HCEC 1CT (cell line): ENCODE measurements around the gene COG7.
"Not testable (repeated sequence)": the region's sequence is repeated elsewhere in the genome, so short reads cannot be mapped to it uniquely, and the experiment has no call there.

Experiments
- DNase-seq: peaks from one replicate; pipeline ENCODE4 v3.0.0-alpha.2; 2017

The COG7 gene

DNA sequence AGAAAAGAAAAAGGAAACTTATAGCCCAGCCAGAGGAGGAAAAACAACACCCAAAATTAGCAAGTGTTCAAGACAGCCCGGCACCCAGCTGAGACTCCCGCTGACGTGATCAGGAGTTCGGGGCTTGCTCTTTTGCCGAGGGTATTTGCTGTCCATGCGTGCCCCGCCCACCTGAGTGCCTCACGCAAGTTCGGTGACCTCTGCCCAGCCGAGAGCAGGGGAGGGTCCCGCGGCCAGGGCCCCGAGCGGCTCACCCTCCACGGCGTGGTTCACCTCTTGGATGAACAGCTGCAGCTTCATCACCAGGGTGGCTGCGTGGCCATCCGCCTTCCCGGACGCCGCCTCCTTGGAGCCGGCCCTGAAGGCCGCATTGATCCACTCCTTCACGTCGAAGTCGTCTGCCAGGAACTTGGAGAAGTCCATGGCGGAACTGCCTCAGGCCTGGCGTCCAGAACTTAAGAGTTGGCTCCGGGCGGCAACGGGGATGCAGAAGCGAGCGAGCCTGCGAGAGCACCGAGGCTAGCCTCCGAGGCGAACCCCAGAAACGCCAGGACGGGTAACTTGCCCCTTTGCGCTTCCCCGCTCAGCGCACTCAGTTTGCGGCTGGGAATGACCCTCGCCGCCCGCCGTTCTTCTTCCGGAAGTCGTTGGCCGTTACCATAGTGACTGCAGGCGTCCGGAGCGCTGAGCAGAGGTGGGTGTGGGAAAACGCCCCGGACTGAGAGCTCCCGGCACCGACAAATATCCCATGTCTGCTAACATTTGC is at the start of gene COG7:
COG7 (minus strand) TSS at position 618 of the 766 bp plus-strand sequence; CDS start at position 423, 195 bp downstream.
- DNase-seq, result peak; percentile 89

GRCh38 chr16:23502466-23502865 is 49.5 kb upstream of the COG7 start:
- no peak for DNase-seq

DNA sequence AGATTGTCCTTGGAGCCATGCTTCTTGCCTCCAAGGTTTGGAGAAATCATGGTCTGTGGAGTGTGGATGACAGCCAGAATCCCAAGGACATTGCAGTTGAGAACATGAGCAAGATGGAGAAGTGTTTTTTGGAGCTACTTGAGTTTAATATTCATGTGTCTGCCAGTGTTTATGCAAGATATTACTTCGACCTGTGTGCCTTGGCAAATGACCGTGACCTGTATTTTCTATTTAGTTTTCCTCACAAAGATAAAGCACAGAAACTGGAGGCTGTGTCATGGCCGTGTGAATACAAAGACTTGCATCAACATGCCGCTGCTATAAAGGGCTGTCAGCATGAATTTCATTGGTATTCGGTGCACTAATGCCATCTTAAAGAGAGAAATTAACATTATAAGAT is 48.3 kb upstream of the COG7 start:
- no peak for DNase-seq

GRCh38 chr16:23500862-23501225 is 47.9 kb upstream of the COG7 start:
- no peak for DNase-seq

GRCh38 chr16:23500212-23500861 is 47.3 kb upstream of the COG7 start:
- no peak for DNase-seq

GRCh38 chr16:23499801-23500200 is 46.8 kb upstream of the COG7 start:
- no peak for DNase-seq

DNA sequence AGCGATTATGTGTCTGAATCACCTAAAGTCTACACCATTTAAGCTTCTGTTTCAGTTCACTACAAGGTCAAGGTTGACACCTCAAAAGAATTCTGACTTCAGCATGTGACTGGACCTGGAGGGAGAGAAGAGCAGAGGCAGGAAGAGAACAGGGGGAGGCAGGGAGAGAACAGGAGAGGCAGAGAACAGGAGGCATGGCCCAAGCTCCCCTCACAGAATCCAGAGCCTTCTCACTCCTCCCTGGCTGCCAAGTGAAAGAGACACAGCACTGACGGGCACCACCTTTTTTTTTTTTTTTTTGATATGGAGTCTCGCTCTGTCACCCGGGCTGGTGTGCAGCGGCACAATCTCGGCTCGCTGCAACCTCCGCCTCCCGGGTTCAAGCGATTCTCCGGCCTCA is 45.9 kb upstream of the COG7 start:
- no peak for DNase-seq

DNA sequence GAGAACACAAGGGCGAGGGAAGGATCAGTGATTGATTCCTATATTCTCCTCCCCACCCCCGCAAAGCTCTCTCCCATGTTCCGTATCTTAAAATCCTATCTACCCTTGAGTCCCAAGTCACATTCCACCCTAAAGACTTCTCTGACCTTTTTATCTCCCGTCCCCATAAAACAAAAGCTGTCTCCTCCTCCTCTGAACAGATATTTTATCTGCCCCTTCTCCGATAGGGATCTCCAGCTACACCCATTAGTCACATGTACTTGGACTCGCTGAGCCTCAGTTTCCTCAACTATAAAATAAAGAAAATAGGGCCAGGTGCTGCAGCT is 44.5 kb upstream of the COG7 start:
- DNase-seq, result no peak

DNA sequence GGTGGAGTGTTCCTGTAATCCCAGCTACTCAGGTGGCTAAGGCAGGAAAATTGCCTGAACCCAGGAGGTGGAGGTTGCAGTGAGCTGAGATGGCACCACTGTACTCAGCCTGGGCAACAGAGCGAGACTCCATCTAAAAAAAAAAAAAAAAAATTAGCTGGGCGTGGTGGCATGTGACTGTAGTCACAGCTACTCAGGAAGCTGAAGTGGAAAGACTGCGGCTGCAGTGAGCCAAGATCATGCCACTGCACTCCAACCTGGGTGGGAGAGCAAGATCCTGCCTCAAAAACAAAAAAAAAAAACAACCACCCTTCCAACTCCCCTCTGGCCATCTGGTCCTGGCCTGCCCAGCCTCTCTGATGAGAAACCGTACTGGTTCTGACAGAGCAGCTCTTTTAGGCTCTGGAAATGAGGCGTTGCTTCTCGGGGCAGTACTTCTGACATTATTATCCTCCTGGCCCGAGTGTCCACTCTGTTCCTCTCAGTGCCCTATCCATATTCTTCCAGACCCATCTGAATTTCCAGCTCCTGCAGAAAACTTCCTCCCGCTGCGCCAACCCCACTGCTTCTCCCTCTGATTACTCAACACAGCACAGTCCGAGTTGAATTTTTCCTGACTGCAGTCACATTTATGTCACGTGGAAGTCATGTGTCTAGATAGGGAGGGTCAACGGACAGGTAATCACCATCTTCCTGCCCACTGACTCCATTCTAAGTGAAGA is 44.0 kb upstream of the COG7 start:
- DNase-seq, result no peak

GRCh38 chr16:23495671-23496070 is 42.7 kb upstream of the COG7 start:
- no peak for DNase-seq

DNA sequence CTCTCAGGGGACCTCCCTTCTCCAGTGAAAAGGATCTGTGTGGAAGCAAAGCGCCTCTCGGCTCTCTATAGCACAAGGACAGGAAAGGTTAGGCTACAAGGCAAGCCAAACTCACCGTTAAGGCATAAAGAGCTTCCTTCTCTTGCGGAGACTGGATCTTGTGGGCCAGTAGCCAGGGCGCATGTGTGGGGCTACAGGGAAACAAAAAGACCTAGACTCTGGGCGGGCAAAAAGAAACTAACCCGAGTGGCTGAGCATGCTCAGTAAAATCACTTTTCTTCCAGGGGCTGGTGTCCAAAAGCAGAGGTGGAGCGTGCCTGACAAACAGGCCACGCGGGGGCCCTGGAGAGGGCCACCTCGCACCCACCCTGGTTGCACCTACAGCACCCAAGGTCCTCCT is 41.2 kb upstream of the COG7 start:
- DNase-seq, result no peak

DNA sequence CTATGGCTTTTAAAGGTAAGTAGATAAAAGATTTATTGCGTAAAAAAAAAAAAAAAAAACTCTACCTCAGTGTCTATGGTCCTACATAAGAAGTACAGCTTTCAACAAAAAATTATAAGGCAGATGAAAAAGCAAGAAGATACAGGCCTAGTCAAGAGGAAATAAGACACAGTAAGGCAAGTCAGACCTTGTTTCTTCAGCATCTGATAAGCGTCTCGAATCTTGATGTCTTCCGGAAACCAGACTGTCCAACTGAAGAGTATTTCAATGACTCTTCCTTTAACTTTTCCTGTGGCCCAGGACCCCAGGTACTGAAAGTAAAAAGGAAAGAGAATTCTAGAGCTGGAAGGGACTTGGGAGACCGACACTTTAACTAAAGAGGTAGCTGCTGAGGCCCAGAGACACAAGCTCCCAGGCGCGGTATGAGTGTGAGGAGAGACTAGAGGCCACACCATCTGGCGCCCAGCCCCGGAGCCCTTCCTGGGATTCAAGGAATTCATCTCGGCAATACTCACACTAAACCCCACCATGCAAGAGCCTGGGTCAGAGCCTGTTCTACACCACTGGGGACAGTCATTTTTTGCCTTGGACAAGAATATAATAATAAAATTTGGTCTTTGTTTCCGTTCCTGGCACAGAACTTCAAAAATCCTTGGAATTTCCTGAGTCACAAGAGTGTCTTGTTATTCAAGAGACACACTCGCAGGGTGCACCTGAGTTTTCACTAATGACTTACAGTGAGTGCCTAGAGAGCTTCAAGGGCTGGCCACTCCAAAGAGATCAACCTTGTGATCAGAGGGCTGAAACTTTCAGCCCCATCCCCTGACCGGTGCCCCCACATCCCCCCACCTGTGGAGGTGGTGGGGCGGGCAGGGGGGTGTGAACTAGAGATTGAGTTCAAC is 38.8 kb upstream of the COG7 start:
- DNase-seq, result no peak

GRCh38 chr16:23486480-23486879 is 33.5 kb upstream of the COG7 start:
- no peak for DNase-seq

DNA sequence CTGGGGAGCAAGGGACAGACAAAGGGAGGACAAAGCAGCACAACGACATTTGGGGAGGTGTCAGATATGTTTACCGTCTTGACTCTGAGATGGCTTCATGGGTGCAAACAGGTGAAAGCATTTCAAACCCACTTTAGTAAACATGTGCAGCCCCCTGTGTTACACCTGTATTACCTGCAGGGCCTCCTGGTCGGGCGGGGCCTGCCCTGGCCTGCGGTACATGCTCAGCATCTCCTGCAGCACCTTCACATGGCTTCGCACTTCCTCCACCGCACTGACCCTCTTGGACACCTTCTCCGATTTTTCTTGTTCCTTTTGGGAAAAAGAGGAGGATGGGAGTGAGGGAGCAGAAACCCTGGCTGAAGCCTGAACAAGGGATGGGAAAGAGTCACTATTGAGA is 32.9 kb upstream of the COG7 start:
- no peak for DNase-seq

DNA sequence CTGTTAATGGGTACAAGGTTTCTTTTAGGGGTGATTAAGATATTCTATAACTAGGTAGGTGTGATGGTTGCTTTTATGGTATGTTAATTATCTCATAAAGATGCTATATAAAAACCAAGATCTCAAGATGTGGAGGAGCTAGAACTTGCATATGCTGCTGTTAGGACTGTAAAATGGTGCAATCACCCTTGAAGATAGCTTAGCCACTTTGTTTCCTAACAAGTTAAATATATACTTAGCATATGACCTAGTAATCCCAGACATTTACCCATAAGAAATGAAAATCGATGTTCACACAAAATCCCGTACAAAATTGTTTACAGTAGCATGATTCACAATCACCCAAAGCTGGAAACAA is 32.2 kb upstream of the COG7 start:
- DNase-seq, result no peak

DNA sequence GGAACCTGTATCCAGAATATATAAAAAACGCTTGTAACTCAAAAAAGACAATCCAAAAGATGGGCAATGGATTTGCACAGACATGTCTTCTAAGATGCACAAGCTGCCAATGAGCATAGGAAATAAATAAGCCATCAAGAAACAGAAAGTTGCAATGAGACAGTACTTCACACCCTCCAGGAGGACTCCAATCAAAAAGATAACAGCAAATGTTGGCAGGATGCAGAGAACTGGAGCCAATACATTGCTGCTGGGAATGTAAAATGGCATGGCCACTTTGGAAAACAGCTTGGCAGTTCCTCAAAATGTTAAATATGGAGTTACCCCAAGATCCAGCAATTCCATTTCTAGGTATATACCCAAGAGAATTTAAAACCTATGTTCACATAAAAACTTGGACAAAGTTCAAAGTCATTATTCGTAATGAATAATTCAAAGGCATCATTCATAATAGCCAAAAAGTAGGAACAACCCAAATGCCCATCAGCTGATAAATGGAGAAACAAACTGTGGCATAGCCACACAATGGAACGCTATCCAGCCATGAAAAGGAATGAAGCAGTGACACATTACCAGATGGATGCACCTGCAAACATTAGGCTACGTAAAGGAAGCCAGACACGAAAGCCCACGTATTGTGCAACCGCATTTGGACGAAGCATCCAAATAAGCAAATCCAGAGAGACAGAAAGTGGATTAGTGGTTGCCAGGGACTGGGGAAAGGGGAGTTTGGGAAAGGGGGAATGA is 31.7 kb upstream of the COG7 start:
- no peak for DNase-seq

DNA sequence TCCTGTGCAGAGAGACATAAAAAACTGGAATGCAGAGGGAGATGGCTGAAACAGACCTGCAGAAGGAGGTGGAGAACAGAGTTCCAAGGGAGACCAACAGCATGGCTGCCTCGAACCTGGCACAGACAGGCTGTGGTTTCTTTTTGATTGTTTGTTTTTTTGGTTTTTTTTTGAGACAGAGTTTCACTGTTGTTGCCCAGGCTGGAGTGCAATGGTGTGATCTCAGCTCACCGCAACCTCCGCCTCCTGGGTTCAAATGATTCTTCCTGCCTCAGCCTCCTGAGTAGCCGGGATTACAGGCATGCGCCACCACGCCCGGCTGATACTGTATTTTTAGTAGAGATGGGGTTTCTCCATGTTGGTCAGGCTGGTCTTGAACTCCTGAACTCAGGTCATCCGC is 30.5 kb upstream of the COG7 start:
- not testable (repeated sequence) for DNase-seq

- DNase-seq, result no peak
These were observed 29.8 kb upstream of the COG7 start for GRCh38 chr16:23482778-23483177.

- no peak for DNase-seq
These were observed 27.3 kb upstream of the COG7 start for GRCh38 chr16:23480257-23480656.

DNA sequence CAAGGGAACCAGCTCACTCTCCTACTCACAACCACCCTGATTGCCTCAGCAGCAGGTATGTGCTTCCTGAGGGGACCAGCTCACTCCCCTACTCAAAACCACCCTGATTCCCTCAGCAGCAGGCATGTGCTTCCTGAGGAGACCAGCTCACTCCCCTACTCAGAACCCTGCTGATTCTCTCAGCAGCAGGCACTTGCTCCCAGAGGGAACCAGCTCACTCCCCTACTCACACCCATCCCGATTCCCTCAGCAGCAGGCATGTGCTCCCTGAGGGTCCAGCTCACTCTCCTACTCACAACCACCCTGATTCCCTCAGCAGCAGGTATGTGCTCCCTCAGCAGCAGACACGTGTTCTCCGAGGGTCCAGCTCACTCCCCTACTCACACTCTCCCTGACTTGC is 26.1 kb upstream of the COG7 start:
- DNase-seq, result no peak

- no peak for DNase-seq
These were observed 25.6 kb upstream of the COG7 start for GRCh38 chr16:23478566-23478965.

- no peak for DNase-seq
These were observed 23.3 kb upstream of the COG7 start for GRCh38 chr16:23476289-23476688.

DNA sequence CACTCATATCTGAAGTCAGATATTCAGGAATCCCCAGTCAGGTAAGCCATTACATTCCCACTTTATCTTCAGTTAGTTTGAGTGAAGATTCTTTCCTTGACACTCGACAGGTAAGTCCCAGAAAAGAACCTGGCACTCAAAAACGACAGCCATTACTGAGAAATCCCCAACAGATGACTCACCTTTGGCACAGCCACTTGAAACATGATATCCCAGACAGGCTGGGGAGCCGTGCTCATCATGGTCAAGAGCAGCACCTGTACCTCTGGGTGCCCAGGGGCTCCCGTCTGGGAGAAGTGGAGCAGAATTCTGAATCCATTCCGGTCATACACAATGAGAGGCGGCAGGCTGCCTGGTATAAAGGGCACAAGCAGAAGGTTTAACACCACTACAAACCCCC is 16.8 kb upstream of the COG7 start:
- DNase-seq, result peak; percentile 6
